ENCODE results near the gene GMEB1. TPM values are rescaled to one million over a fixed set of nuclear protein-coding genes. Genes with fewer than 3 reads are reported as not detected.
"Not testable (repeated sequence)": the region's sequence is repeated elsewhere in the genome, so short reads cannot be mapped to it uniquely, and the experiment has no call there.

GMEB1 gene
- total and polyA plus RNA-seq, 2 donors (not counting 1 experiment from before 2014, with no cell fraction given), result 7.5 to 21.7 TPM

DNA sequence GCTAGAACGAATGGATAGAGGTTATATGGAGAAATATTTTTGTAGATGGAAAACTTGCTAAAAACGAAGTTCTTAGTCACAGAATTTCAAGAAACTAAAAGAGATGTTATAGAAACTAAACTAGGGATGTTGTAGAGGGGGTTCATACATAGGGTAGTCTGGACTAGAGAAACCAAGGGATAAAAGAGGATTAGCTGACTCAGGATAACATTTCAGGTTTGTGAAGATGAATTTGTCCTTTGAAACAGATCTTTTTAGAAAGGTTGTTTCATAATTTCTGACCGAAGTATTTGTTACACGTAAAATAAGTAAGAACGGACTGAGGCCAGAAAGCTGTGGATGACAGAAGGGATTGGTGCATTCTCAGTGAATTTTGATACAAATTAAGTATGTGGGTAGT lies 81.7 kb downstream of the GMEB1 start:
- no peaks in the 10 kb centered on the region for H3K27me3 Mint-ChIP-seq
- no peak overlapping the region for H3K9ac ChIP-seq (ENCODE audit: low read length)
- DNase-seq, result no peak
- H3K4me2 ChIP-seq (replicated peaks; ENCODE audit: low read depth, low read length, poor library complexity, severe bottlenecking), result no peak overlapping the region
- H2AFZ ChIP-seq (ENCODE audit: insufficient read depth, low read depth, low read length, poor library complexity, severe bottlenecking), result no peak overlapping the region
- H3K4me1 ChIP-seq (ENCODE audit: control insufficient read depth in 2 of 2, insufficient read depth in 2 of 2, low read length in 2 of 2), result peaks cover 31 to 33% of the 10 kb centered on the region in 2 donors
- no peak overlapping the region for H3K4me3 ChIP-seq (ENCODE audit: control extremely low read depth in 1 of 5, extremely low read depth in 1 of 5, insufficient read depth in 1 of 5, low read depth in 2 of 5, low read length in 4 of 5)
- POLR2A ChIA-PET, result no interaction called here
- no peaks in the 10 kb centered on the region for H3K9me3 ChIP-seq (ENCODE audit: control extremely low read depth in 1 of 3, control insufficient read depth in 2 of 3, insufficient read depth in 1 of 3, low read length in 2 of 3)
- H3K4me3 Mint-ChIP-seq, result peak overlapping the region; percentile 18
- no peak for TF ChIP-seq EZH2 (IDR thresholded peaks at IDR 0.05; ENCODE audit: borderline replicate concordance, insufficient read depth, low read depth, low read length, poor library complexity, severe bottlenecking)
- TF ChIP-seq, protein P1, sequence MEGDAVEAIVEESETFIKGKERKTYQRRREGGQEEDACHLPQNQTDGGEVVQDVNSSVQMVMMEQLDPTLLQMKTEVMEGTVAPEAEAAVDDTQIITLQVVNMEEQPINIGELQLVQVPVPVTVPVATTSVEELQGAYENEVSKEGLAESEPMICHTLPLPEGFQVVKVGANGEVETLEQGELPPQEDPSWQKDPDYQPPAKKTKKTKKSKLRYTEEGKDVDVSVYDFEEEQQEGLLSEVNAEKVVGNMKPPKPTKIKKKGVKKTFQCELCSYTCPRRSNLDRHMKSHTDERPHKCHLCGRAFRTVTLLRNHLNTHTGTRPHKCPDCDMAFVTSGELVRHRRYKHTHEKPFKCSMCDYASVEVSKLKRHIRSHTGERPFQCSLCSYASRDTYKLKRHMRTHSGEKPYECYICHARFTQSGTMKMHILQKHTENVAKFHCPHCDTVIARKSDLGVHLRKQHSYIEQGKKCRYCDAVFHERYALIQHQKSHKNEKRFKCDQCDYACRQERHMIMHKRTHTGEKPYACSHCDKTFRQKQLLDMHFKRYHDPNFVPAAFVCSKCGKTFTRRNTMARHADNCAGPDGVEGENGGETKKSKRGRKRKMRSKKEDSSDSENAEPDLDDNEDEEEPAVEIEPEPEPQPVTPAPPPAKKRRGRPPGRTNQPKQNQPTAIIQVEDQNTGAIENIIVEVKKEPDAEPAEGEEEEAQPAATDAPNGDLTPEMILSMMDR (IDR thresholded peaks at IDR 0.05), result no peak
- ATAC-seq (ENCODE audit: low read depth), result no peak
- intact Hi-C loops (cut with micrococcal nuclease), result no loop called here
- no CpG with 5 or more reads among the region's 5 CpGs for WGBS (ENCODE audit: insufficient coverage)
- peaks cover 100% of the 10 kb centered on the region for H3K79me2 ChIP-seq (ENCODE audit: control insufficient read depth, insufficient read depth, low read length)
- H3K4me1 Mint-ChIP-seq, result peaks cover 50% of the 10 kb centered on the region
- no peak overlapping the region for H3K27ac Mint-ChIP-seq
- no peak overlapping the region for H3K27ac ChIP-seq (ENCODE audit: low read length in 2 of 2)
- no peaks in the 10 kb centered on the region for H3K27me3 ChIP-seq (replicated peaks in 1 of 4; ENCODE audit: control extremely low read depth in 1 of 4, control insufficient read depth in 3 of 4, insufficient read depth in 4 of 4, low read length in 3 of 4)
- CTCF ChIA-PET, result interaction anchor here (0.9 kb wide), 1 partner anchor 126 kb away, joined by 3 read pairs; no protein-coding TSS in a partner anchor
- peaks cover 0 to 35% of the 10 kb centered on the region in 2 experiments for H3K36me3 ChIP-seq (replicated peaks in 1 of 2; ENCODE audit: control extremely low read depth in 1 of 2, control insufficient read depth in 1 of 2, extremely low read depth in 1 of 2, insufficient read depth in 2 of 2, low read length in 1 of 2)
- H3K9me3 Mint-ChIP-seq (ENCODE audit: insufficient read depth), result no peaks in the 10 kb centered on the region
- H4K20me1 ChIP-seq (ENCODE audit: control insufficient read depth, insufficient read depth, low read length, poor library complexity, severe bottlenecking), result peaks cover 91% of the 10 kb centered on the region

- intact Hi-C loops (cut with micrococcal nuclease); H3K4me3 ChIP-seq (ENCODE audit: control extremely low read depth in 1 of 5, extremely low read depth in 1 of 5, insufficient read depth in 1 of 5, low read depth in 2 of 5, low read length in 4 of 5); POLR2A ChIA-PET; ATAC-seq (ENCODE audit: low read depth); H2AFZ ChIP-seq (ENCODE audit: insufficient read depth, low read depth, low read length, poor library complexity, severe bottlenecking); H3K27ac ChIP-seq (ENCODE audit: low read length in 2 of 2); H3K27ac Mint-ChIP-seq; H3K4me2 ChIP-seq (replicated peaks; ENCODE audit: low read depth, low read length, poor library complexity, severe bottlenecking); H3K27me3 ChIP-seq (replicated peaks in 1 of 4; ENCODE audit: control extremely low read depth in 1 of 4, control insufficient read depth in 3 of 4, insufficient read depth in 4 of 4, low read length in 3 of 4); H3K9me3 ChIP-seq (ENCODE audit: control extremely low read depth in 1 of 3, control insufficient read depth in 2 of 3, insufficient read depth in 1 of 3, low read length in 2 of 3); H3K9me3 Mint-ChIP-seq (ENCODE audit: insufficient read depth); H3K27me3 Mint-ChIP-seq; DNase-seq; H3K9ac ChIP-seq (ENCODE audit: low read length); H3K4me3 Mint-ChIP-seq: not testable (repeated sequence)
- H3K4me1 ChIP-seq (ENCODE audit: control insufficient read depth in 2 of 2, insufficient read depth in 2 of 2, low read length in 2 of 2), result peaks cover 29 to 35% of the 10 kb centered on the region in 2 donors
- CTCF ChIA-PET, result interaction anchor here (0.8 to 1.2 kb wide), 4 partner anchors 9 to 126 kb away, joined by 3 to 4 read pairs (median 3); no protein-coding TSS in a partner anchor
- 100% methylated on average over 2 of the region's 8 CpGs for WGBS (ENCODE audit: insufficient coverage)
- peaks cover 100% of the 10 kb centered on the region for H3K79me2 ChIP-seq (ENCODE audit: control insufficient read depth, insufficient read depth, low read length)
- H3K4me1 Mint-ChIP-seq, result peaks cover 48% of the 10 kb centered on the region
- peaks cover 0 to 33% of the 10 kb centered on the region in 2 experiments for H3K36me3 ChIP-seq (replicated peaks in 1 of 2; ENCODE audit: control extremely low read depth in 1 of 2, control insufficient read depth in 1 of 2, extremely low read depth in 1 of 2, insufficient read depth in 2 of 2, low read length in 1 of 2)
- peaks cover 90% of the 10 kb centered on the region for H4K20me1 ChIP-seq (ENCODE audit: control insufficient read depth, insufficient read depth, low read length, poor library complexity, severe bottlenecking)
Observed at GRCh38 chr1:28750771-28751294, 82.2 kb downstream of the GMEB1 start.

Data from B cell (primary cell).